IPS DF 6.9 (cell line): Measurements from ENCODE around the gene PTTG1IP.

Source experiments
- DNase-seq: peaks from one replicate; pipeline ENCODE4 v3.0.0-alpha.2; 2013; ENCODE audit warnings: low read depth, low spot score
- H3K27ac ChIP-seq: one replicate; pipeline ENCODE4 v1.5.1; 2013; ENCODE audit warnings: low read length, control low read depth
- H3K27me3 ChIP-seq: 2 replicates; pipeline ENCODE4 v1.6.1; 2013; ENCODE audit warnings: mild to moderate bottlenecking, low read length; ENCODE audit not compliant: control insufficient read depth, insufficient read depth
- H3K36me3 ChIP-seq: 2 replicates; pipeline ENCODE4 v1.6.1; 2013; ENCODE audit warnings: low read length; ENCODE audit not compliant: control insufficient read depth, insufficient read depth
- H3K4me1 ChIP-seq: 2 replicates; pipeline ENCODE4 v1.6.1; 2013; ENCODE audit warnings: low read length; ENCODE audit not compliant: control insufficient read depth, insufficient read depth
- H3K4me3 ChIP-seq: 2 replicates; pipeline ENCODE4 v1.5.1; 2013; ENCODE audit warnings: mild to moderate bottlenecking, low read length
- H3K9me3 ChIP-seq: 2 replicates; pipeline ENCODE4 v1.6.1; 2013; ENCODE audit warnings: low read length, inconsistent platforms; ENCODE audit not compliant: control insufficient read depth, insufficient read depth
- WGBS: extraction: QIAGEN DNeasy Blood & Tissue Kit; methylation state at CpG from one replicate; pipeline ENCODE4 v1.1.7; 2013; ENCODE audit warnings: mixed read lengths, missing lambda C conversion rate; ENCODE audit not compliant: insufficient read length, insufficient coverage; 5-methylcytosine and 5-hydroxymethylcytosine counted together

PTTG1IP gene

DNA sequence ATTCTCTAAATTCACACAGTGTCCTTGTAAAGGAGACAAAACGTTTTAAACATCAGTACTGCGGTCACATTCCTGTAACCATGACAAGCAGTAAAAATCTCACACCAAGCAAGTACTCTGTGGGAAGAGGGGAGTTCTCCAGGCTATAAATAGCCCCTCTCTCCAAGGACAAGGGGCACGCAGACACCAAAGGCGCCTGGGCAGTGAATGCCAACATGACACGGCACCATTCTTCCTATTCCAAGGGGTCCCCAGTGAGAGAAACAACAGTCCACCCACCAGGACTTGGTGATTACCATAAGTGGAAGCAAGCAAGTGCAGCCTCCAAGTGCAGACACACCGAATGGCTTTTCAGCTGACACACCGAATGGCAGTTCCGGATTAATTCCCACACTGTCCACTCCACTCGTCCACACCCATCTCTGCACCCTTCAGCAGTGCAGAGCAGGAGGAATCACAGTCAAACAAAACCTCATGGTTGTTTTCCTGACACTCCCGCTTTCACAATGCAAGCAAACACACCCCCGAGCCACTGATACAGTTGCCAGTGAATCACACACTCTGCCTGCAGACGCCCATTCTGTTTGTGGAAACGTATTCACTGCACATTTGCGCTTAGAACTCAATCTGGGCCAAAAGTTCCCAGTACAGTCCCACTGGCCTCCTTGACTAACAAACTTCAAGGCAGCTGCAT lies 1.8 kb downstream of the PTTG1IP start:
- Histone ChIP-seq H3K4me1 (peaks cover 7% of the 10 kb centered on the region; the same call in 1 of the 2 replicates), H3K36me3 (no peaks in the 10 kb centered on the region), H3K9me3 (no peaks in the 10 kb centered on the region), H3K4me3 (no peak overlapping the region; the same call in 1 of the 2 replicates), H3K27ac (no peak overlapping the region), H3K27me3 (peaks cover 1% of the 10 kb centered on the region; the same call in 1 of the 2 replicates)
- no peak for DNase-seq
- no CpG with 5 or more reads among the region's 14 CpGs for WGBS

DNA sequence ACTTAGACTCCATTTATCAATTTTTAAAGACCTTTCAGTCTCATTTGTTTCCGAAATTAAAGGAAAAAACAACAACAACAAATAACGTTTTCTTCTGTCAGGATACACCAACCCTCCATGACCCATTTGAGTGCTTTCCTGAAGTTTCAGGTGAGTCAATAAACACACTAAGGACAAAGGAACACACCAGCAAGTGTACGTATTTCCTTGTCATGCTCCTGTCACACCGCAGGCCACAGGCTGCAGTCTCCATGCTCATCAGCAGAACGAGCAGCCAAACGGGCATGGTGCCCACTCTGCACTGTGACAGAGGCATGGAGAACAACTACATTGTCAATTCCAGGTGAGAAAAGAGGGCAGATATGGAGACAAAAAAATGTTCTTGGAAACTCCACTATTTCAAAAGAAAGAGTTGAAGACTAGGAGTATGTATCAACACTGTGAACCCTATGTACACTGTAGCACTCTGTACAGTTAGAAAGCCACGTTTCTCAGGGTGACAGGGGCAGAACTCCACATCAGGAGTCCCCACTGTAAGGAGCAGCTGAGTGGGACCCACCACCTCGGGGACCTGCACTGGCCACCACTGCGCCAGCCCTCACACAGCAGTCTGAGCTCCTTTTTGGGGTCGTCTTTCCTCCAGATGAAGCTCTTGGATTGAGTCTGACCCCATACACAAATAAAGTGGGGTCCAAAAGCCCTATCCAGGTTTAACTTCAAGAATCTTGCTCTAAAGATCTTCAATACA lies 2.6 kb downstream of the PTTG1IP start:
- no peak for DNase-seq
- Histone ChIP-seq H3K4me3 (no peak overlapping the region), H3K27ac (no peak overlapping the region), H3K9me3 (no peaks in the 10 kb centered on the region), H3K27me3 (peaks cover 1% of the 10 kb centered on the region; the same call in 1 of the 2 replicates), H3K36me3 (no peaks in the 10 kb centered on the region), H3K4me1 (peaks cover 7% of the 10 kb centered on the region; the same call in 1 of the 2 replicates)
- WGBS, result 100% methylated on average over 1 of the region's 10 CpGs

DNA sequence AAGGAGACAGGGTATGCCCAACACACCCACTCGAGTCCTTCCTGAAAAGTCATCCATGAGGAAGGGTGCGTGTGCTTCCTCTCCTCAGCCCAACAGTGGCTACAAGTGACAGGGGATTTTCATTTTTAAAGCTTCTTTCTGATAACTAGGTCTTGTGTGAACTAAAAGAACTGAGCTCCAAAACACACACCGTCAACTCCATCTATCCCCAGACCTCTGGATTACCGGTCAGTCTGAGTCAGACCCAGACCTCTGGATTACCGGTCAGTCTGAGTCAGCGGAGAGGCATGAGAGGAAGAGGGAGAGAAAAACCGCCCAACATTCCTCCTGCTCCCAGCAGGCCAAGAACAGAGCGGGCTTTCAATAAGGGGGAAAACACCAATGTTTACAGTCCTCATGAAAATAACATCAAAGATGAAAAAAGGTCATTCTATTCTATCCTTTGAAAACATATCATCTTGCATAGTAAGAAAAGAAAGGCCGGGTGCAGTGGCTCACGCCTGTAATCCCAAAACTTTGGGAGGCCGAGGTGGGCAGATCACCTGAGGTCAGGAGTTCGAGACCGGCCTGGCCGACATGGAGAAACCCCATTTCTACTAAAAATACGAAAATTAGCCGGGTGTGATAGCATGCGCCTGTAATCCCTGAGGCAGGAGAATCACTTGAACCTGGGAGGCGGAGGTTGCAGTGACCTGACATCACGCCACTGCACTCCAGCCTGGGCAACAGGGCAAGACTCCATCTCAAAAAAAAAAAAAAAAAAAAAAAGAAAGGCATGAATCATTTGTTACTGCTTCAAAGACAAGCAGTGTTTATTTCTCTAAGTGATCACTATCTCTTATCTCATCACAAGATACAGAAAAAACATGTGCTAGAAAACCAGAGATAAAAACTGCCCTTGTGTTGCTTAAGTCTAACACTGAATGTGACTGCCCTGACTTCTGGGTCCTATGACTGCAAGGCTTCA lies 3.4 kb downstream of the PTTG1IP start:
- Histone ChIP-seq H3K4me1 (peaks cover 7% of the 10 kb centered on the region; the same call in 1 of the 2 replicates), H3K36me3 (peaks cover 4% of the 10 kb centered on the region; the same call in 1 of the 2 replicates), H3K9me3 (no peaks in the 10 kb centered on the region), H3K4me3 (no peak overlapping the region), H3K27me3 (peaks cover 1% of the 10 kb centered on the region; the same call in 1 of the 2 replicates), H3K27ac (no peak overlapping the region)
- DNase-seq, result no peak
- WGBS, result no CpG with 5 or more reads among the region's 19 CpGs

DNA sequence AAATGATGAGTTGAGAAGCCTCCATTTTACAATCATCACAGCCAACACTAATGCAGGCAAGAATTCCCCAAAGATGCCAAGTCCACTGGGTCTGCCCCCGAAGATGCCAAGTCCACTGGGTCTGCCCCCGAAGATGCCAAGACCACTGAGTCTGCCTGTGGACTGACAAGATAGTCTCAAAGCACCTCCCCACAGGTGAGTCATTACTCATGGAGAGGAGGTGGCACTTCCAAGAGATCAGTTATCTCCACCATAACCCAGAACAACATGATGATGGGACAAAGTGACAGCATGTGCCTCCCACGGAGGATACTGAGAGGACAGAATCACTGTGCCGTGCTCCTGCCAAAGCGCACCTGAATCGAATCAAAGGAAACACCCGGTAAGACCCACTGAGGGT lies 4.8 kb downstream of the PTTG1IP start:
- no CpG with 5 or more reads among the region's 7 CpGs for whole genome bisulfite sequencing

DNA sequence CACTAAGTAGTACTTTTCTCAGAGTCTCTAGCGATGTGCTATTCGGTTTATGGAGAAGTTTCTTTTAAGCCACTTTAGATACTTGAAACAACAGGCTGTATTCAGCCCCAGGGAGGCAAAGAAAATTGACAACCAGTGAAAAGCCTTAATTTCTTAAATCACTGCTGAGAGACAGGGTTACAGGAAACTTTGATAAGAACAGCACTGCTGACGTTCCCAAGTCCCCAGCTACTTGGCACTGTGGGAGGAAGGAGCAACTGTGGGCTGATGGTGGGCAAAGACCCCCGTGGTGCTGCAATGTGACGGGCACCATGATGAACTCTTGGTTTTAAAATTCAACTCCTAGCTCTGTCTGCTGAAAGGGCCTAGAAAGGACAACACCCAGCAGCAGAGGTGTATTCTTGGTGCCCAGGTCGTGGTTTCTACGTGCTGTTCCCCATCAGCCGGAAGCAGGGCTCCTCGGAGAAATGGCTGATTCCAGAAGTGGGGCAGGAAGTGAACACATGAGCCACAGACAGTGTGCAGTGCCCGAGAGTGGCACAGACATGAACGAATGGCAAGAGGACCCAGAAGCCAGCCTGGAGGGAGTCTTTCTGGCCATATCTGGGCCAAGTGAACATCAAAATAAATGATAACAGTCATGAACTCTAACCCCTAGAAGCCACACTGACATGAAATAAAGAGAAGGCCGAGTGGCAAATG lies 5.3 kb downstream of the PTTG1IP start:
- H3K27ac ChIP-seq, result no peak overlapping the region
- DNase-seq, result no peak
- peaks cover 10% of the 10 kb centered on the region for H3K36me3 ChIP-seq
- no peak overlapping the region for H3K4me3 ChIP-seq
- H3K27me3 ChIP-seq, result no peaks in the 10 kb centered on the region
- peaks cover 7% of the 10 kb centered on the region; the same call in 1 of the 2 replicates for H3K4me1 ChIP-seq
- no CpG with 5 or more reads among the region's 12 CpGs for WGBS
- no peaks in the 10 kb centered on the region for H3K9me3 ChIP-seq

More for the DNA sequence above, 4.8 kb downstream of the PTTG1IP start:
- Histone ChIP-seq H3K27ac (no peak overlapping the region), H3K9me3 (no peaks in the 10 kb centered on the region), H3K4me1 (peaks cover 7% of the 10 kb centered on the region; the same call in 1 of the 2 replicates), H3K36me3 (peaks cover 10% of the 10 kb centered on the region), H3K4me3 (no peak overlapping the region), H3K27me3 (no peaks in the 10 kb centered on the region)
- DNase-seq, result no peak

DNA sequence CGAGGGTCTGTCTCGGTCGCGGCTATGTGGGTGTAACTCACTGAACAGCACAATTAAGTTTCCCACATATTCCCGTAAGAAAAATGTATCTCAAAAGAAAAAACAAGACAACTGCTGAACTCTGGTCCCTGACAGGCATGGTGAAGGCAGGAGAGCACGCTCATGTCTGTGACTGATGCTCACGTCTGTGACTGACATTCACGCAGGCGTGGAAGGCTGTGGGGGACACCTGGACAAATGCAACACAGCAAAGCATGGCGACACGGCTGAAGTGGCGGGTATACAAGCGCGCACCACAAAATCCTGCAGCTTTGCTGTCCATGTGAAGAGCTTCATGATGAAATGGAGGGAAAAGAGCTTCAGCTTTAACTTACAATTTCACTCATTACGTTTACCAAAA lies 6.0 kb downstream of the PTTG1IP start:
- no CpG with 5 or more reads among the region's 15 CpGs for WGBS
- DNase-seq, result no peak
- Histone ChIP-seq H3K36me3 (peaks cover 10% of the 10 kb centered on the region), H3K9me3 (no peaks in the 10 kb centered on the region), H3K27me3 (no peaks in the 10 kb centered on the region), H3K4me1 (peaks cover 7% of the 10 kb centered on the region; the same call in 1 of the 2 replicates), H3K4me3 (no peak overlapping the region), H3K27ac (no peak overlapping the region)

DNA sequence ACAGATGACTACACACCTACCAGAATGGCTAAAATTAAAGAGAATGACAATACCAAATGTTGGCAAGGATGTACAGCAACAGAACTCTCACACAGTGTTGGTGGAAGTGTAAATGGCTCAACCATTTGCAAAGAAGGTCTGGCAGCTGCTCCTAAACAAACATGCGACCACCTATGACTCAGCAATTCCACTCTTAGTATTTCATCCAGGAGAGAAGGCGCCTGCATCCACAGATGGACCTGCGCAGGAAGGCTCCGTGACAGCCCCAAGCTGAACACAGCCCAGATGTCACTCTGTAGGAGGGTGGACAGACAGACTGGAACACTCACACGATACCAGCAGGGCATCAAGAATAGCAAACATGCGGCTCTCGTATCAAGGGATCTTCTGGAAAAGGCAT lies 6.7 kb downstream of the PTTG1IP start:
- Histone ChIP-seq H3K36me3 (peaks cover 10% of the 10 kb centered on the region), H3K27me3 (no peaks in the 10 kb centered on the region), H3K4me3 (no peak overlapping the region), H3K9me3 (no peaks in the 10 kb centered on the region), H3K4me1 (0 out of 2 replicates have a peak, but pooled peaks cover 4% of the 10 kb centered on the region), H3K27ac (no peak overlapping the region)
- WGBS, result no CpG with 5 or more reads among the region's 7 CpGs
- no peak for DNase-seq

DNA sequence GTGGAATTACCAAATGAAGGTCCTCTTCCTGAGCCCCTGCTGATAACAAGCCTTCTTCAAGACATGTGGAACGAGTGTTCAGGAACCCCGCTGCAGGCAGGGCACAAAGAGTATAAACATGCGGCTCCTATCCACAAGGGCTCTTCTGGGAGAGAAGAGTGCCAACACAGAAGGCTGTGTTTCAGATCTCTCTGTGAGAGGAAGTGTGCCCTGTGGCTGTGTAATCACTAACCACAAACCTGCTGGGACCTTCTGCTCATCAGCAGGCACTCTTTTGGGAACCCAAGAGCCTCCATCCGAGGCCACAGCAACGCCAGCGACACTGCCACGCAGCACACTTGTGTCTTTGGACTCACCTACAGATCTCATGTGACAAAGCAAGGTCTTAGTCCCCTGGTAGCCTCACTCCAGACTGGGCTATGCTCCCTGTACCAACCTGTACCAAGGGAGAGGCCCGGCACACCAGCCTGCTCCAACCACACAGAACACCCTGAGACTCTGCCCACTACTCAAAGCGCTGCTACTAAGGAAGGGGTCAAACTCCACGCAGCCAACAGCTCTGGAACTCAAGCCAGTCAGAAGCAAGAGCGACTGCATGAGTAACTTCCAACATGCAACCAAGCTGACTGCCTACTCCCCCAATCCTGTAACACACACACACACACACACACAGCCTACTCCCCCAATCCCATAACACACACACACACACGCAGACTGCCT lies 7.8 kb downstream of the PTTG1IP start:
- H3K9me3 ChIP-seq, result no peaks in the 10 kb centered on the region
- DNase-seq, result no peak
- H3K4me1 ChIP-seq, result peaks cover 3% of the 10 kb centered on the region; the same call in 1 of the 2 replicates
- H3K4me3 ChIP-seq, result no peak overlapping the region
- no peaks in the 10 kb centered on the region for H3K27me3 ChIP-seq
- peaks cover 13% of the 10 kb centered on the region for H3K36me3 ChIP-seq
- WGBS, result 100% methylated on average over 1 of the region's 12 CpGs
- H3K27ac ChIP-seq, result no peak overlapping the region
